Smooth muscle cell (in vitro differentiated cells): Measurements from ENCODE around the gene MPO. TPM values are rescaled to one million over a fixed set of nuclear protein-coding genes. Genes with fewer than 3 reads are reported as not detected.

Experiments used
- DNase-seq: peaks from one replicate; lab custom pipeline; 2025; ENCODE audit not compliant: unreplicated experiment; lab: John Stamatoyannopoulos, UW
- H2AFZ ChIP-seq: fragments of 200-600 bp; sonication (generic); 2 replicates; pipeline ENCODE4 v1.6.0; 2016; ENCODE audit warnings: antibody characterized with exemption, low read depth, mild to moderate bottlenecking
- H3F3A ChIP-seq: fragments of 200-600 bp; sonication (generic); 2 replicates; pipeline ENCODE4 v1.6.0; 2017; ENCODE audit warnings: antibody characterized with exemption, low read depth
- H3K27ac ChIP-seq: fragments of 200-600 bp; sonication (generic); 2 replicates; pipeline ENCODE4 v1.5.1; 2016; ENCODE audit warnings: low read depth, mild to moderate bottlenecking
- H3K27me3 ChIP-seq: fragments of 200-600 bp; sonication (generic); 2 replicates; pipeline ENCODE4 v1.6.1; 2016; ENCODE audit warnings: low read depth, mild to moderate bottlenecking
- H3K36me3 ChIP-seq: fragments of 200-600 bp; sonication (generic); 2 replicates; pipeline ENCODE4 v1.5.1; 2016; ENCODE audit warnings: low read depth
- H3K4me1 ChIP-seq: fragments of 200-600 bp; sonication (generic); 2 replicates; pipeline ENCODE4 v1.5.1; 2016; ENCODE audit warnings: low read depth
- H3K4me2 ChIP-seq: fragments of 200-600 bp; sonication (generic); 2 replicates; pipeline ENCODE4 v1.6.0; 2016; ENCODE audit warnings: mild to moderate bottlenecking
- H3K4me3 ChIP-seq: fragments of 200-600 bp; sonication (generic); 2 replicates; pipeline ENCODE4 v1.5.1; 2016; ENCODE audit warnings: mild to moderate bottlenecking
- H3K79me2 ChIP-seq: fragments of 200-600 bp; sonication (generic); 2 replicates; pipeline ENCODE4 v1.6.0; 2016; ENCODE audit warnings: low read depth, mild to moderate bottlenecking
- H3K9ac ChIP-seq: fragments of 200-600 bp; sonication (generic); 2 replicates; pipeline ENCODE4 v1.6.0; 2016; ENCODE audit warnings: low read depth
- H3K9me3 ChIP-seq: fragments of 200-600 bp; sonication (generic); replicated peaks from 2 replicates; pipeline ENCODE4 v1.5.1; 2016; ENCODE audit warnings: low read depth
- H4K20me1 ChIP-seq: fragments of 200-600 bp; sonication (generic); 2 replicates; pipeline ENCODE4 v1.6.0; 2016; ENCODE audit warnings: low read depth
- WGBS: methylation state at CpG from one replicate; pipeline ENCODE4 v1.1.7; 2016; ENCODE audit warnings: low lambda C conversion rate; 5-methylcytosine and 5-hydroxymethylcytosine counted together
- polyA plus RNA-seq: library from polyadenylated mRNA; unstranded; fragments of >200 nt; fragmentation: Nextera tagmentation; extraction: Ambion mirVana; gene quantifications from 2 replicates; pipeline ENCODE4 v1.2.1, GENCODE V29; 2016
- total RNA-seq: library from RNA; depleted of rRNA; stranded (reverse); fragments of >200 nt; gene quantifications from 2 replicates; pipeline ENCODE4 v1.2.3, GENCODE V29; 2014
- TF ChIP-seq, protein P1 (sequence below): fragments of 200-600 bp; sonication (generic); IDR thresholded peaks from 2 replicates; pipeline ENCODE4 v1.5.1; 2017; ENCODE audit warnings: borderline replicate concordance, mild to moderate bottlenecking, antibody characterized with exemption; ENCODE audit not compliant: insufficient read depth, poor library complexity, severe bottlenecking

The MPO gene
- total and polyA plus RNA-seq, 2 experiments from 2014 or later: 0.09 TPM; not detected in 1

DNA sequence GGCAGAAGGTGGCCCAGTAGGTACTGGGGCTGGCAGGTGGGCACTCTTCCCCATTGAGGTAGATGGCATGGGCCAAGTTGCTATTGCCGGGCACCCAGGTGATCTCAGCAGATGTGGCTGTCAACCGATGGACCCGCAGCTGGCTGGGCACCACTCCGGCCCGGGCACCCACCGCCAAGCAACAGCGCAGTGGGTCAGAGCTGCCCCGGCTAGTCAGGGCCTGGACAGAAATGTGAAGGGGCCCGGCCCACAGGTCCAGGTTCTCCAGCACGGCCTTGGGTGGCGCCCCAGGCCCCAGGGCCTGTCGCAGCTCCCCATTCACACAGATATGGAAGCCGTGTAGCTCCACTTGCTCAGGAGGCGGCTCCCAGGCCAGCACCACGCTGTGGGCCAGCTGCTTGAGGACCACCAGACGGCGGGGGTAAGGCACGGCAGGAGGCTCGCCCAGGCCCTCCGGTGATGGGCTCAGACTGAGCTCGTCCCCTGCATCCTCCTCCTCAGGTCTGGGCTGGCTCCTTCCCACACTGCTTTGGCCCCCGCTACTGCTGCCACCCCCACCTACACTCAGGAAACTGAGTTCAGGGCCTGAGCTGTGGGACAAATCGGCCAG lies 31.4 kb upstream of the MPO start:
- Histone ChIP-seq H3K4me1 (no peaks in the 10 kb centered on the region), H3K4me3 (no peak overlapping the region), H3K4me2 (no peak overlapping the region), H3K27ac (no peak overlapping the region), H3K36me3 (no peaks in the 10 kb centered on the region), H3K9ac (no peak overlapping the region), H3K79me2 (no peaks in the 10 kb centered on the region), H4K20me1 (no peaks in the 10 kb centered on the region), H2AFZ (no peak overlapping the region), H3K9me3 (no peaks in the 10 kb centered on the region), H3K27me3 (no peaks in the 10 kb centered on the region), H3F3A (no peaks in the 10 kb centered on the region)
- TF ChIP-seq, protein P1, sequence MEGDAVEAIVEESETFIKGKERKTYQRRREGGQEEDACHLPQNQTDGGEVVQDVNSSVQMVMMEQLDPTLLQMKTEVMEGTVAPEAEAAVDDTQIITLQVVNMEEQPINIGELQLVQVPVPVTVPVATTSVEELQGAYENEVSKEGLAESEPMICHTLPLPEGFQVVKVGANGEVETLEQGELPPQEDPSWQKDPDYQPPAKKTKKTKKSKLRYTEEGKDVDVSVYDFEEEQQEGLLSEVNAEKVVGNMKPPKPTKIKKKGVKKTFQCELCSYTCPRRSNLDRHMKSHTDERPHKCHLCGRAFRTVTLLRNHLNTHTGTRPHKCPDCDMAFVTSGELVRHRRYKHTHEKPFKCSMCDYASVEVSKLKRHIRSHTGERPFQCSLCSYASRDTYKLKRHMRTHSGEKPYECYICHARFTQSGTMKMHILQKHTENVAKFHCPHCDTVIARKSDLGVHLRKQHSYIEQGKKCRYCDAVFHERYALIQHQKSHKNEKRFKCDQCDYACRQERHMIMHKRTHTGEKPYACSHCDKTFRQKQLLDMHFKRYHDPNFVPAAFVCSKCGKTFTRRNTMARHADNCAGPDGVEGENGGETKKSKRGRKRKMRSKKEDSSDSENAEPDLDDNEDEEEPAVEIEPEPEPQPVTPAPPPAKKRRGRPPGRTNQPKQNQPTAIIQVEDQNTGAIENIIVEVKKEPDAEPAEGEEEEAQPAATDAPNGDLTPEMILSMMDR: no peak
- 94% methylated on average over 23 of the region's 23 CpGs for WGBS
- DNase-seq: no peak

DNA sequence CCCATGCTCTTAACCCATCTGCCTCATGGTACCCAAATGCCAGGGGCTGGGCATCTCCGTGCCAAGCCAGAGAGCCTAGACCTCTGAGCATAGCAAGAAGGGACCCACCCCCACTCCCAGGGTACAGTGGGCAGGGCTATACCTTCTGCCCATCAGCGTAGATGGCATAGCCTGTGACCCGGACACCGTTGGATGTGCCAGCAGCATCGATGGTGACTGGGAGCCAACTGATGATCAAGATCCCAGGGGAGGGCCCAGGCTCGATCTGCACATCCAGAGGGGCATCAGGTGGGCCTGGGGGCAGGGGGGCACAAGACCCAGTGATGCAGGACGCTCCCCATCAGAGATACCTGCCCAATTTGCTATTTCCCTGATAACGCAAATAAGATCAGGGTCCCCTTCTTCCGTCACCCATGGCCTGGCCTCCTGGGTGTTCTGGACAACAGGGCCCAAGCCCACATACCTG lies 30.7 kb upstream of the MPO start:
- H2AFZ ChIP-seq: no peak overlapping the region
- H3K4me3 ChIP-seq: no peak overlapping the region
- H3K27ac ChIP-seq: no peak overlapping the region
- no peak overlapping the region for H3K4me2 ChIP-seq
- TF ChIP-seq, protein P1: no peak
- H4K20me1 ChIP-seq: no peaks in the 10 kb centered on the region
- no peak for DNase-seq
- no peaks in the 10 kb centered on the region for H3K79me2 ChIP-seq
- no peaks in the 10 kb centered on the region for H3K9me3 ChIP-seq
- no peaks in the 10 kb centered on the region for H3K27me3 ChIP-seq
- no peaks in the 10 kb centered on the region for H3K36me3 ChIP-seq
- no peak overlapping the region for H3K9ac ChIP-seq
- WGBS: 100% methylated on average over 9 of the region's 9 CpGs
- H3F3A ChIP-seq: no peaks in the 10 kb centered on the region
- H3K4me1 ChIP-seq: no peaks in the 10 kb centered on the region

DNA sequence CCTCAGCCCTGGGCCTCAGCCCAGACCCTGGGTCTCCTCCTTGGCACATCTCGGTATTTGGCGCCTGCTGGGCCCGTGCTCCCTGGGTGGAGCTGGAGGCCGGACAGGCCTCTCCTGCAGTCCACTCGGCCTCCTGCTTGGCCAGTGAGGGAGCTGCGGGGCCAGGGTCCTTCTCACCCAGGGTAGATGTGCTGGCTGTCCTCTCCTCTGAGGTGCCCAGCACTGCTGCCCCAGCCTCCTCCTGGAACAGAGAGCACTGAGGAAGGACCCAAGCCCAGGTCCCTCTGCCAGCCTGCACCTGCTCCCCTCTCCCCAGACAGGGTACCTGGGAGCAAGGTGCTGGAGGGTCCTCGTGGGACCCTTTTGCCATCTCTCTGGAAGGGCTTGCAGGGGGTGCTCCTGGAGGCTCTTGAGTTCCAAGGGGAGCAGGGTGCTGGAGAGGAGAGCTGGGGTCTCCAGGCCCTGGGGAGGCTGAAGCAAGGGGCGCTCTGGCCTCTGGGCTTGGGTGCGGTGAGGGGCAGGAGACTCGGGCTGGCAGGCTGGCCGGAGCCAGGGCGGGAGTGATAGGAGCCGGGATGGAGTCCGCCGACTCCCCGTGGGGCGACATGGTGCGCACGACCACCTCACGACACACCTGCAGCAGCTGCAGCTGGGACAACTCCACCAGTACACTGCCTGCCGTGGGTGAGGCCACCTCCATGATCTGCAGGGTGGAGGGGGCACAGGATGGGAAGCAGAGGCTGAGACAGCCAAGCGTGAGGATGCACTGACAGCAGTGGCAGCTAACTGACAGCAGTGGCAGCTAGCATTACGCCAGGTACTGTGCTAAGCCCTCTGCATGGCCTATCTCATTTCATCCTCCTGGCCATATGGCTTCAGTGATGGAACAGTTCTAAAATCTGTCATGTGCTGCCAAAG lies 30.0 kb upstream of the MPO start:
- no peak overlapping the region for H2AFZ ChIP-seq
- no peaks in the 10 kb centered on the region for H3K79me2 ChIP-seq
- no peak overlapping the region for H3K27ac ChIP-seq
- no peaks in the 10 kb centered on the region for H3K36me3 ChIP-seq
- TF ChIP-seq, protein P1: no peak
- H3K9me3 ChIP-seq: no peaks in the 10 kb centered on the region
- H3K9ac ChIP-seq: no peak overlapping the region
- no peaks in the 10 kb centered on the region for H4K20me1 ChIP-seq
- H3K4me3 ChIP-seq: no peak overlapping the region
- no peak for DNase-seq
- no peaks in the 10 kb centered on the region for H3K27me3 ChIP-seq
- H3F3A ChIP-seq: no peaks in the 10 kb centered on the region
- no peaks in the 10 kb centered on the region for H3K4me1 ChIP-seq
- H3K4me2 ChIP-seq: no peak overlapping the region
- 93% methylated on average over 16 of the region's 23 CpGs for WGBS
